ENCODE measurements around the gene SYCP1.
A peak's percentile ranks its signal among the peaks of the same experiment; 100 is the strongest.
"Not testable (repeated sequence)": the region's sequence is repeated elsewhere in the genome, so short reads cannot be mapped to it uniquely, and the experiment has no call there.

Gene SYCP1

GRCh38 chr1:114854693-114855320 lies at the start of gene SYCP1:
TSS of gene SYCP1 (plus strand) at chr1:114854863. CDS start at chr1:114855465, 602 bp downstream.
- peak; percentile 0 for DNase-seq

DNA sequence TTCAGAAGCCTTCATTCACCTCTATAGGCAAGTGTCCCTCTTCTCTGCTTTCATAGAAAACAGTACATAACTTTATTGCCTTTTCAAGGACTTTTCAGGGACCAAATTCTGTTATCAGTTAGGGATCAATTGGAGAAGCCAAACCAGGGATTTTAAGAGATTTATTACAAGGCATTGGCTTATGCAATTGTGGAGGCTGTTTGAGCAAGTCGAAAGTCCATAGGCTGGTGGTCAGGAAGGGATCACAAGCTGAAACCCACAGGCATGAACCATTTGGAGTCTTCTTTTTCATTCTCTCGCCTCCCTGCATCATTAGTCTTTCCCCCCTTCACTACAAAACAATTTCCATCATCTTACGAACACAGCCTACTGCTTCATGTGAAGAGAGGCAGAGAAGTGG lies 34.8 kb upstream of the SYCP1 start:
- DNase-seq = no peak

DNA sequence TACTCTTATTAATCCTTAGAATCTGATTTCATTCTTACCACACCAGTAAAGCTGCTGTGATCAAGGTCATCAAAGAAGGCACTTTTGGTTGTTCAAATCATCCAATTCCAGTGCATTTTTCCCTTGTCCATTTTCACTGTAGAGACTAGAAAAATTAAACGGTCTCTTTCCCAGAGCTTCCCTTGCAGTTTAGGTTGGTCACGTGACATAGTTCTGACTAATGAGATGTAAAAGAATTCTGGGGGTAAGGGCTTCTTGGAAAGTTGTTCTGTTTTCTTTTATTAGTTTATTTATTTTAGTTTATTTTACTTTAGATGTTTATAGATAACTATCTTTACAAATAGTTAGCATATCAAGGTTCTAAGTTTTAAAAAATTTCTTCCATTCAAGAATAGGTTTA lies 34.3 kb upstream of the SYCP1 start:
- no peak for DNase-seq

GRCh38 chr1:114821978-114822377 lies 32.7 kb upstream of the SYCP1 start:
- DNase-seq = no peak

DNA sequence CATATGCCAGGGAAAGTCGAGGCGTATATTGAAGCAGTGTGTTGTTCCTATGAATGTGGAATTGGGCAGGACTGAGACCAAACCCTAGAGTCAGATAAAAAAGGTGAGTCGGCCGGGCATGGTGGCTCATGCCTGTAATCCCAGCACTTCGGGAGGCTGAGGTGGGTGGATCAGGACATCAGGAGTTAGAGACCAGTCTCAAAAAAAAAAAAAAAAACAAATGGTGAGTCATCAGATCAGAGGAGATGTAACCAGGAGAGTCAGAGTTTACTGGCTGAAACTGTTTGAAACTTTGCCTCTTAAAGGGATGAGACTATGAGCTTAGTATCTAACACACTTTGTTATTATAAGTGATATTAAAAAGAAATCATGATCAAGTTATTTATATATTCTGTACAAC lies 26.4 kb upstream of the SYCP1 start:
- no peak for DNase-seq

GRCh38 chr1:114830075-114830474 lies 24.6 kb upstream of the SYCP1 start:
- not testable (repeated sequence) for DNase-seq

GRCh38 chr1:114831276-114831994 lies 23.2 kb upstream of the SYCP1 start:
- no peak for DNase-seq

DNA sequence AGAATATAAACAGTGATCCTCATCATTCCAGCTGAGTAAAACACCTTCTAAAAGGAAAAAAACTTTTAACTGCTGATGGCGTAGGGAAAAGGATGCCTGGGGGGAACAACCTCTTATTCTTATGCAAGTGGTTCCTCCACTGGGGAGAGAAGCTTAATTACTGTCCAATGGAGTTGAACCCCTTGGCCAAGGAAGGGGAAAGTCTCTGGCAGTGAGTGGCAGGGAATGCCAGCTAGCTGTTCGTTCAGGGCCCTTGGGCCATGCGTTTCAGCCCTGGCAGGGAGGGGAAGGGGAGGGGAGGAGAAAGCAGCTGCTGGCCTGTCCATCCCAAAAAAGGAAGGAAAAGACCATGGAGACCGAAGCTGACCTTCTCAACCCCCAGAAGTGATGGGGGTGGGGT lies 22.6 kb upstream of the SYCP1 start:
- no peak for DNase-seq

DNA sequence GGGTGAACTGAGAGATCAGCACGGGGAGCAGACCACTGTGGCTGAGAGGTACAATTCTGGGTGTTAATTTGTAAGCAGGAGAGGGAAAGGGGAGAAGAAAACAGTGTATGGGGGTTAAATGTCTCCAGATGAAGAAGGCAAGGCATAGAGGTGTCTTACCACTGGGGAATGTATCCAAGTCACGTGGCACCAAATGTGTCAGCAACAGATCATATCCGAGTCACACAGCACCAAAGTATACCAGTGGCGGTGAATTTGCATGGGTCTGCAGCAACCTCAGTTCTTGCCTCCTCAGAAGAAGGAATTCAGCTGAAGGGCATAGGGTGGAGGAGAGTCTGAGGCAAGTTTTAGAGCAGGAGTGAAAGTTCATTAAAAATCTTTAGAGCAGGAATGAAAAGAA lies 21.2 kb upstream of the SYCP1 start:
- DNase-seq = no peak

GRCh38 chr1:114844270-114844669 lies 10.4 kb upstream of the SYCP1 start:
- DNase-seq = no peak

- DNase-seq = no peak
Observed at GRCh38 chr1:114853584-114853983, 1.1 kb upstream of the SYCP1 start.

DNA sequence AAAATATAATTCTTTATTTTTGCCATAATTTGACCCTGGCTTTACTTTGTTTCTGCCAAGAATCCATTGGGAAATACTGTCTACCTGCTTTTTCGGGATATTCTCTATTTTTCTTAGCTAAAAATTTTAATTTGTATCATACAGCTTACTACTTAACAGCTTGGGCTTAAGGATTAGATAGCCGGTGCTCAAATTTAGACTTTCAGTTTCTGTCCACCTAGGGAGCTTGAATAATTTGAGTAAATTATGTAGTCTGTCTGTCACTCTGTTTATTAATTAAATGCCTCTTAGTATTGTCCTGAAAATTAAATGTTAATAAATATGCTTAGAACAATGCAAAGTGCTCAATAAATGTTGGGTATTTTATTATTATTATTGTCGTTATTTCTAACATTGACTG lies 6.7 kb downstream of the SYCP1 start:
- no peak for DNase-seq

- DNase-seq = no peak
Observed at GRCh38 chr1:114892194-114892918, 37.7 kb downstream of the SYCP1 start.

- DNase-seq = no peak
Observed at GRCh38 chr1:114896795-114897194, 42.1 kb downstream of the SYCP1 start.

- DNase-seq = no peak
Observed at GRCh38 chr1:114901814-114902213, 47.2 kb downstream of the SYCP1 start.

DNA sequence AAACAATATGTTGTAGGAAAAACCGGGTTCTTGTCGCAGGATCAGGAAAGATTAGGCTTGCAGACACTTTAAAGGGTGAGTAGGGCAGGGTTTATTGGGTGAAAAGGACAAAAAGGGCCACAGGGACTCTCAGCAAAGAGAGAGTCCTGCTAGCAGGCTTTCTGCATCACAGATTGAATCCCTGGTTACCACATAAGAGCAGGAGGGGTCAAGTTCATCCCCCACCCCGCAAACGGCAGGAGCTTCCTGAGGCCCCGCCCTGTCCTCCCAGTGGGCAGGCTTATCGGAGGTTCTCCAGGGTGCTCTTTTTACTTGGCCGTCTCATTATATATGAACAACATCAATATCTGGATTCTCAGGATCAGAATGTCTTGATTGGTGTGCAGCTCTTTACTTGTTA lies 47.7 kb downstream of the SYCP1 start:
- DNase-seq = no peak

DNA sequence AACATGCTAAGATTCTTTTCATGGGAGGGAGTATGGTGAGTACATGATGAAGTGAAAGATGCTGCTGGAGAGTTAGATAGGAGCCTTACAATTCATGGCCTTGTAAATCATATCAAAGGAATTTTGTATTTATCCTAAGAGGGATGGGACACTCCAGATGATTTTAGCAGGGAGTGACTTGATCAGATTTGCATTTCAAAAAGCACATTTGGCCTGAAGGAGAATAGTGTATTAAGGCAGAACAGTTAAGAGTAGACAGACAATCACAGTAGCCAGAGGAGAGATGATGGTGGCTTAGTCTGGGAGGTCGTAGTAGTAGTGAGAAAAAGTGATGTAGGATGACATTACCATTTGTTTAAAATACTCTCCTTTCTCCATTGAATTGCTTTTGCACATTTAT lies 48.8 kb downstream of the SYCP1 start:
- no peak for DNase-seq

- not testable (repeated sequence) for DNase-seq
Observed at GRCh38 chr1:114915720-114916119, 61.1 kb downstream of the SYCP1 start.

DNA sequence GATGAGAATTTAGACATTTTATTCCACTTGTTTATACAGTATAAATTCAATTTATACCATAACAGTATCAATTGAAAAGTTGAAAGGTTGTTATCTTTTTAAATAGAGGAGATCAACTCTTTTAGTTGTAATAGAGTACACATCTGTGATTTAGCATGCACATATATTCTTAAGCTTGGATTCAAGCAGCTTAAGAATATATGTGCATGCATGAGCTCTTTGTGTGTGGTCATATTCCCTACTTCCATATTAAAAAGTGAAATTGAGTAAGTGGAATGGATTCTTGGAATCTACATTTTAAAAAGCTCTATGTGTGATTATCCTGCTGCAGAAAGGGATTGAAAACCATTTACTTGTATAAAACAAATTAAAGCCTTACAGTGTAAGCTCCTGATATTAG lies 71.9 kb downstream of the SYCP1 start:
- DNase-seq = no peak

GRCh38 chr1:114927401-114927800 lies 72.7 kb downstream of the SYCP1 start:
- no peak for DNase-seq

DNA sequence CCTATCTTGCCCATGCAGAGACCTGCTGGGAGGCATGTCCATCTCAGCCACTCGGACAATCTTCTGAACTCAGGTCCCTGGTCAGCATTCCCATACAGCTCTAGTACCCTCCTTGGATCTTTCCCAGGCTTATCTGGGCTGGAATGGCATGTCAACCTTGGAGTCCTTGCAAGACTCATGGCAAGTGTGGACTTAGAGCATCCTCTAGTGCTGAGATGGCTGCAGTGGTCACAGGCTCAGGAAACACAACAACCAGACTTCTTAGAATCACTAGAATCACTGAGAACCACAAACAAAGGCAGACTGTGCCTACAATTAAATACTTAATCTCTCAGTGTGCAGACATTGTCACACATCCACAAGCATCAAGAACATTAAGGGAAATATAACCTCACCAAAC lies 101.9 kb downstream of the SYCP1 start:
- no peak for DNase-seq

- DNase-seq = no peak
Observed at GRCh38 chr1:114959423-114959822, 104.8 kb downstream of the SYCP1 start.

- DNase-seq = no peak
Observed at GRCh38 chr1:114976891-114977290, 122.2 kb downstream of the SYCP1 start.

DNA sequence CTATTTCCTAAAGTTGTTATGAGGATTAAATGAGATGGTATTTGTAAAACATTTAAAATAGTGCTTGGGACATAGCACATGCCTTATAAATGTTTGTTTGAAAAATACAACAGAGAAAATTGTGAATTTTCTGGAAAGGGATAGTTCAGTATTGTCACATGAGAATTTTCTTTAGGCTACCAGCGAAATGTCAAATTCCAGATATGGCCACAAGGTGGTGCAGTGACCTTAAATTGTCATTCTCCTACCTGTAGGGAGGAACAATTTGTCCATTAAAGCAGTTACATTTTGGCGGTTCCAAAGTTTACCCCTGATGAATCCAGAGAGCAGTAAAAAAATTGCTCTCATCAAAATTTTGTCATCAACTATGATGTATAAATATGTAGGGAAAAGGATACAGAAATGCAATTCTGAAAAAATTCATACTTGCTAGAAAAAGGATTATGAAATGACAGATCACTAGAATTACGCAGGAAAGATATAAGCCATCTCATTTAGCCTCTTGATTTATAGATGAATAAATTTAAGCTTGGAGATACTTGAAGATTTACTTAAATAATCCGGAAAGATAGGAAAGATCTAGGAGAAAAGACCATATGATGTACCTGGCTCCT lies 124.7 kb downstream of the SYCP1 start:
- DNase-seq = peak; percentile 58
